NOMO-1 (cell line): Measurements from ENCODE around the gene RGS7.
"Not testable (repeated sequence)": the region's sequence is repeated elsewhere in the genome, so short reads cannot be mapped to it uniquely, and the experiment has no call there.

Source experiments
- DNase-seq, 2 experiments: peaks; one replicate each; lab custom pipeline; 2025; ENCODE audit not compliant: unreplicated experiment in 2 of 2; lab: John Stamatoyannopoulos, UW

RGS7 gene

GRCh38 chr1:241090798-241091197, 266.2 kb downstream of the RGS7 start:
- DNase-seq: no peak

GRCh38 chr1:241089066-241089465, 267.9 kb downstream of the RGS7 start:
- not testable (repeated sequence) for DNase-seq

- DNase-seq: not testable (repeated sequence)
Observed at GRCh38 chr1:241088075-241088474, 268.9 kb downstream of the RGS7 start.

GRCh38 chr1:241086686-241087085, 270.3 kb downstream of the RGS7 start:
- no peak for DNase-seq

- no peak for DNase-seq
Observed at GRCh38 chr1:241083285-241083684, 273.7 kb downstream of the RGS7 start.

- DNase-seq: no peak
Observed at GRCh38 chr1:241081473-241081872, 275.5 kb downstream of the RGS7 start.

GRCh38 chr1:241079459-241079858, 277.5 kb downstream of the RGS7 start:
- no peak for DNase-seq

- no peak for DNase-seq
Observed at GRCh38 chr1:241079047-241079446, 278.0 kb downstream of the RGS7 start.

- DNase-seq: no peak
Observed at GRCh38 chr1:241077386-241078147, 279.4 kb downstream of the RGS7 start.

- DNase-seq: no peak
Observed at GRCh38 chr1:241074507-241074906, 282.5 kb downstream of the RGS7 start.

GRCh38 chr1:241068359-241068758, 288.6 kb downstream of the RGS7 start:
- DNase-seq: no peak

GRCh38 chr1:241063276-241063675, 293.7 kb downstream of the RGS7 start:
- DNase-seq: no peak

- DNase-seq: no peak
Observed at GRCh38 chr1:241061062-241061461, 295.9 kb downstream of the RGS7 start.

GRCh38 chr1:241048622-241049021, 308.4 kb downstream of the RGS7 start:
- DNase-seq: no peak

- no peak for DNase-seq
Observed at GRCh38 chr1:241045659-241046058, 311.3 kb downstream of the RGS7 start.

- no peak for DNase-seq
Observed at GRCh38 chr1:241034203-241034936, 322.6 kb downstream of the RGS7 start.

GRCh38 chr1:241024834-241025233, 332.2 kb downstream of the RGS7 start:
- DNase-seq: no peak

GRCh38 chr1:241022366-241022765, 334.6 kb downstream of the RGS7 start:
- no peak for DNase-seq

- no peak for DNase-seq
Observed at GRCh38 chr1:241020851-241021697, 335.9 kb downstream of the RGS7 start.

GRCh38 chr1:241012708-241013340, 344.2 kb downstream of the RGS7 start:
- DNase-seq: no peak

- no peak for DNase-seq
Observed at GRCh38 chr1:241007668-241008067, 349.3 kb downstream of the RGS7 start.
